KMS-11 (cell line): Measurements from ENCODE around the gene SGTA.

Experiments
- H2AFZ ChIP-seq: fragments of 200-600 bp; sonication (generic); 2 replicates; pipeline ENCODE4 v1.6.1; 2016; ENCODE audit warnings: antibody characterized with exemption, mixed run types, low read depth
- H3K27ac ChIP-seq: fragments of 200-600 bp; sonication (generic); 2 replicates; pipeline ENCODE4 v1.6.1; 2016; ENCODE audit warnings: mild to moderate bottlenecking, mixed run types
- H3K27me3 ChIP-seq: fragments of 200-600 bp; sonication (generic); 2 replicates; pipeline ENCODE4 v1.6.1; 2017; ENCODE audit warnings: mild to moderate bottlenecking, low read depth, mixed run types, moderate library complexity; ENCODE audit not compliant: insufficient read depth
- H3K36me3 ChIP-seq: fragments of 200-600 bp; sonication (generic); 2 replicates; pipeline ENCODE4 v1.6.1; 2017; ENCODE audit warnings: mild to moderate bottlenecking, mixed run types; ENCODE audit not compliant: insufficient read depth
- H3K4me1 ChIP-seq: fragments of 200-600 bp; sonication (generic); 2 replicates; pipeline ENCODE4 v1.6.1; 2016; ENCODE audit warnings: mild to moderate bottlenecking, low read depth, mixed run types; ENCODE audit not compliant: poor library complexity, severe bottlenecking
- H3K4me2 ChIP-seq: fragments of 200-600 bp; sonication (generic); 2 replicates; pipeline ENCODE4 v1.7.0; 2016; ENCODE audit warnings: mild to moderate bottlenecking, mixed run types
- H3K4me3 ChIP-seq: fragments of 200-600 bp; sonication (generic); IDR thresholded peaks from 2 replicates; pipeline ENCODE4 v1.6.1; 2017; ENCODE audit warnings: low read depth, low read length, mixed read lengths; ENCODE audit not compliant: insufficient read depth
- H3K79me2 ChIP-seq: fragments of 200-600 bp; sonication (generic); 2 replicates; pipeline ENCODE4 v1.6.1; 2016; ENCODE audit warnings: low read depth, mixed run types; ENCODE audit not compliant: insufficient read depth
- H3K9ac ChIP-seq: fragments of 200-600 bp; sonication (generic); 2 replicates; pipeline ENCODE4 v1.6.1; 2016; ENCODE audit warnings: mild to moderate bottlenecking, mixed run types
- H4K20me1 ChIP-seq: fragments of 200-600 bp; sonication (generic); 2 replicates; pipeline ENCODE4 v1.6.1; 2016; ENCODE audit warnings: mild to moderate bottlenecking, mixed run types; ENCODE audit not compliant: insufficient read depth
- TF ChIP-seq, protein P1 (sequence below): fragments of 200-600 bp; sonication (generic); conservative IDR thresholded peaks from 2 replicates; pipeline ENCODE4 v1.6.1; 2017; ENCODE audit warnings: low read depth, mild to moderate bottlenecking, antibody characterized with exemption, low read length, moderate library complexity, mixed read lengths

Gene SGTA

DNA sequence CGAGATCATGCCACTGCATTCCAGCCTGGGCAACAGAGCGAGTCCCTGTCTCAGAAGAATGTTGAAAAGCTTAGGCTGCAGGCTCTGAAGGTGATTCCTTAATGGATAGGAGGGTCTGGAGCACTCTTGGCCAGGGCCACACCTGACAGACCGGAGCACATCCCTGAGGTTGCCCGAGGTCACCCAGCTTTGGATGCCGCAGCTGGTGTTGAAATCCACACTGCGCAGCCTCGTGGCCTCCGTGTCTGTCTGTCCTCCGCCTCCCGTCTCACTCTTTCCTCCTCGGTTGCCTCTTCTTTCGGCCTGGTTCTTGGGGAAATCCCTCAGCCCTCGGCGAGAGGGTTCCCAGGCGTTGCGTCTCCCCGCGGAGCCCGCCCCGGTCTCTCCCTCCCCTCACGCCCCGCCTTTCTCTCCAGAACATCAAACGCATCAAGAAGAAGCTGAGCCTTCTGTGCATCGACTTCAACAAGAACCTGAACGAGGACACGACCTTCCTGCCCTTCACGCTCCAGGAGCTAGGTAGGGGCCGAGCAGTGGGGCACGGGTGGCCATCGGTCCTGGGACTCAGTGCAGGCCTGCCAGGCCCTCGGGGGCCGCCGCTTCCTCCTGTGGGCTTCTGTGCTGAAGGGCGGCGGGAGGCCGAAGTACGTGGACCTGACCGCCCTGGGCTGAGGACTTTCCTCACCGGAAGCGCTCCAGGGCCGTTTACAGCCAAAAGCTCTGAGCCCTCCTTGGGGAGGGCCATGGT is 16.4 kb upstream of the SGTA start:
- no peaks in the 10 kb centered on the region for H4K20me1 ChIP-seq
- H3K9ac ChIP-seq, result no peak overlapping the region
- H3K36me3 ChIP-seq, result peaks cover 3% of the 10 kb centered on the region; the same call in 1 of the 2 replicates
- no peak overlapping the region for H3K4me3 ChIP-seq
- H3K79me2 ChIP-seq, result no peaks in the 10 kb centered on the region
- H3K27ac ChIP-seq, result no peak overlapping the region
- no peaks in the 10 kb centered on the region for H3K27me3 ChIP-seq
- no peaks in the 10 kb centered on the region for H3K4me1 ChIP-seq
- H3K4me2 ChIP-seq, result no peak overlapping the region
- no peak overlapping the region for H2AFZ ChIP-seq
- TF ChIP-seq, protein P1, sequence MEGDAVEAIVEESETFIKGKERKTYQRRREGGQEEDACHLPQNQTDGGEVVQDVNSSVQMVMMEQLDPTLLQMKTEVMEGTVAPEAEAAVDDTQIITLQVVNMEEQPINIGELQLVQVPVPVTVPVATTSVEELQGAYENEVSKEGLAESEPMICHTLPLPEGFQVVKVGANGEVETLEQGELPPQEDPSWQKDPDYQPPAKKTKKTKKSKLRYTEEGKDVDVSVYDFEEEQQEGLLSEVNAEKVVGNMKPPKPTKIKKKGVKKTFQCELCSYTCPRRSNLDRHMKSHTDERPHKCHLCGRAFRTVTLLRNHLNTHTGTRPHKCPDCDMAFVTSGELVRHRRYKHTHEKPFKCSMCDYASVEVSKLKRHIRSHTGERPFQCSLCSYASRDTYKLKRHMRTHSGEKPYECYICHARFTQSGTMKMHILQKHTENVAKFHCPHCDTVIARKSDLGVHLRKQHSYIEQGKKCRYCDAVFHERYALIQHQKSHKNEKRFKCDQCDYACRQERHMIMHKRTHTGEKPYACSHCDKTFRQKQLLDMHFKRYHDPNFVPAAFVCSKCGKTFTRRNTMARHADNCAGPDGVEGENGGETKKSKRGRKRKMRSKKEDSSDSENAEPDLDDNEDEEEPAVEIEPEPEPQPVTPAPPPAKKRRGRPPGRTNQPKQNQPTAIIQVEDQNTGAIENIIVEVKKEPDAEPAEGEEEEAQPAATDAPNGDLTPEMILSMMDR, result no peak

DNA sequence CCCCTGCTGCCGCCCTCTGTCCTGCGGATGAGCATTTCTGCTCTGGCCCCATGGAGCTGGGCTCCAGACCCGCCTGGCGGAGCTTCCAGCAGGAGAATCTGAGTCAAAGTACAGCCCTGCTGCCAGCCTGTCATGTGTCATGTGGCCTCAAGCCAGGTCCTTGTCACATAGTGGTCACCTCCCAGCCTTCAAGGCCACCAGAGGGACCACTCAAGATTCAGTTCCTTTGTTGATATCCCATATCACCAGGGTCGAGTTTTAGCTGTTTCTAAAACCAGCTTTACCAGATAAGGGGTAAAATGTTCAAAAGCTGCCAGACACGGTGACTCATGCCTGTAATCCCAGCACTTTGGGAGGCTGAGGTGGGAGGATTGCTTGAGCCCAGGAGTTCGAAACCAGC is 15.7 kb upstream of the SGTA start:
- no peaks in the 10 kb centered on the region for H4K20me1 ChIP-seq
- H3K9ac ChIP-seq, result no peak overlapping the region
- H3K4me1 ChIP-seq, result no peaks in the 10 kb centered on the region

DNA sequence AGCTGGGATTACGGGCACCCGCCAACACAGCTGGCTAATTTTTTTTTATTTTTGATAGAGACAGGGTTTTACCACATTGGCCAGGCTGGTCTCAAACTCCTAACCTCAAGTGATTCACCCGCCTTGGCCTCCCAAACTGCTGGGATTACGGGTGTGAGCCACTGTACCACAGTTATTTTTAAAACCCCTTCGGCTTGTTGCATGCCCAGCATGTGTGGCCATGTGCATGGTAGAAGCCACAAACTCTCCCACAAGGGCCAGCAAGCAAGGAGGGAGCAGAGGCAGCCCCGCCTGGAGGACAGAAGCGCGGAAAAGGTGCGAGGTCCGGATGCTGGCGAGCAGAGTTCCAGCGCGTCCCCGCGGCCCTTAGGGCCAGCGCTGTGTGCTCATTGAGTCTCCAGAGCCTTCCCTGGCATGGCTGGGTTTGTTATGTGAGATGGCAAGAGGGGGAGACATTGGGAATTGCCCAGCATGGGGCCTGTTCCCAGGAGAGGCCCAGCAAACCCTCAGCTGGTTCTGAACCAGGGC is 15.1 kb upstream of the SGTA start:
- Histone ChIP-seq H3K27ac (no peak overlapping the region), H3K4me1 (no peaks in the 10 kb centered on the region), H3K36me3 (peaks cover 3% of the 10 kb centered on the region; the same call in 1 of the 2 replicates), H4K20me1 (no peaks in the 10 kb centered on the region), H3K27me3 (no peaks in the 10 kb centered on the region), H3K9ac (no peak overlapping the region), H3K79me2 (no peaks in the 10 kb centered on the region), H2AFZ (no peak overlapping the region), H3K4me3 (no peak overlapping the region), H3K4me2 (no peak overlapping the region)
- TF ChIP-seq, protein P1, result no peak

More for the DNA sequence above, 15.7 kb upstream of the SGTA start:
- Histone ChIP-seq H3K4me3 (no peak overlapping the region), H3K36me3 (peaks cover 3% of the 10 kb centered on the region; the same call in 1 of the 2 replicates), H3K27ac (no peak overlapping the region), H2AFZ (no peak overlapping the region), H3K27me3 (no peaks in the 10 kb centered on the region), H3K79me2 (no peaks in the 10 kb centered on the region), H3K4me2 (no peak overlapping the region)
- TF ChIP-seq, protein P1, result no peak

DNA sequence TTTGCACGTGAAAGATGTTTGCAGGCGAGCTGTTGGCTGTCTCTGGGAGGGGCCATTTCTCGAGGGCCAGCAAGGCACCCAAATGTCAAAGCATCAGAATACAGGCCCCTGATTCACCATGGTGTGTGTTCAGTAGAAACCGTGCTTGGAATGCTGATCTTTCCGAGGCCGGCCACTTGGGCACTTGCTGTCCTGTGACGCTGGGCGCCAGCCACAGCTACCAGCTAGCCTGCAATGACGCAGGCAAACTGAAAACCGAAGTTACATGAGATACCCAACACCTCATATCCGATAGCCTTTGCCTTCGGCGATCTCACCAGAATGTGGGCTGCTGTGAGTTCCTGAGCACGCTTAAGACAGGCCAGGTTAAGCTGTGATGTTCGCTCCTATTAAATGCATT is 14.2 kb upstream of the SGTA start:
- Histone ChIP-seq H3K36me3 (peaks cover 3% of the 10 kb centered on the region; the same call in 1 of the 2 replicates), H2AFZ (no peak overlapping the region), H4K20me1 (no peaks in the 10 kb centered on the region), H3K27me3 (no peaks in the 10 kb centered on the region), H3K27ac (no peak overlapping the region), H3K4me1 (no peaks in the 10 kb centered on the region), H3K4me2 (no peak overlapping the region), H3K9ac (no peak overlapping the region), H3K4me3 (no peak overlapping the region), H3K79me2 (no peaks in the 10 kb centered on the region)
- TF ChIP-seq, protein P1, result no peak
